ENCODE data around the gene SMG7. TPM values are rescaled to one million over a fixed set of nuclear protein-coding genes. Genes with fewer than 3 reads are reported as not detected.

The SMG7 gene
- total RNA-seq, 2 experiments from 2014 or later, result 49.3 to 54.2 TPM

- H3K27ac Mint-ChIP-seq, result peak overlapping the region; percentile 64
- CTCF ChIA-PET, result interaction anchor here (0.6 kb wide), 1 partner anchor 12 kb away, joined by 3 read pairs; no protein-coding TSS in a partner anchor
Observed at GRCh38 chr1:183553764-183554163, 81.5 kb downstream of the SMG7 start.

GRCh38 chr1:183554577-183554976 is 82.3 kb downstream of the SMG7 start:
- intact Hi-C loops (cut with micrococcal nuclease), result no loop called here

More at GRCh38 chr1:183553764-183554163, 81.5 kb downstream of the SMG7 start:
- Mint-ChIP-seq H3K9me3 (no peaks in the 10 kb centered on the region), H3K4me1 (ENCODE audit: low read depth) (peaks cover 2% of the 10 kb centered on the region), H3K36me3 (ENCODE audit: low read depth) (peaks cover 23% of the 10 kb centered on the region), H3K4me3 (no peak overlapping the region), H3K27me3 (ENCODE audit: low read depth) (no peaks in the 10 kb centered on the region)
- DNase-seq, result no peak
- intact Hi-C loops (cut with micrococcal nuclease), result no loop called here

GRCh38 chr1:183559061-183559460 is 86.8 kb downstream of the SMG7 start:
- H3K9me3 Mint-ChIP-seq, result no peaks in the 10 kb centered on the region
- no peak overlapping the region for H3K27ac Mint-ChIP-seq
- intact Hi-C loops (cut with micrococcal nuclease), result no loop called here
- H3K36me3 Mint-ChIP-seq (ENCODE audit: low read depth), result peaks cover 8% of the 10 kb centered on the region
- no peaks in the 10 kb centered on the region for H3K27me3 Mint-ChIP-seq (ENCODE audit: low read depth)
- no peak for DNase-seq
- no peak overlapping the region for H3K4me3 Mint-ChIP-seq
- no peaks in the 10 kb centered on the region for H3K4me1 Mint-ChIP-seq (ENCODE audit: low read depth)
- CTCF ChIA-PET, result no interaction called here

More at GRCh38 chr1:183554577-183554976, 82.3 kb downstream of the SMG7 start:
- CTCF ChIA-PET, result interaction anchor here (0.6 to 1.5 kb wide), 2 partner anchors 8 to 86 kb away, joined by 3 to 4 read pairs; no protein-coding TSS in a partner anchor
- Mint-ChIP-seq H3K27ac (no peak overlapping the region), H3K9me3 (no peaks in the 10 kb centered on the region), H3K4me1 (ENCODE audit: low read depth) (peaks cover 2% of the 10 kb centered on the region), H3K27me3 (ENCODE audit: low read depth) (no peaks in the 10 kb centered on the region), H3K36me3 (ENCODE audit: low read depth) (peaks cover 24% of the 10 kb centered on the region), H3K4me3 (no peak overlapping the region)
- DNase-seq, result no peak

DNA sequence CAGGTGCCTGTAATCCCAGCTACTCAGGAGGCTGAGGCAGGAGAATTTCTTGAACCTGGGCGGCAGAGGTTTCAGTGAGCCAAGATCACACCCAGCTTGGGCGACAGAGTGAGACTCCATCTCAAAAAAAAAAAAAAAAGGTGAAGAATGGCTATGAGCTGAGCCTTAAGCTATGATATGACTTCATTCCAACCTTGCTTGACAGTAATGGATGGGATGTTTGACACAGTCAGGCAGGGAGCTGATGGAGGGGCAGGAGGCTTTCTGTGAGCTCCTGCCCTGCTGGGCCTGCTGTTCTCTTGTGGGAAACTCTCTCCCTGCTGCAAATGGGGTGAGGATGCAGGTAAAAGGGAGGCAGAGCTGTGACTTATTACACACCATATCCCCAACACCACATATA is 90.4 kb downstream of the SMG7 start:
- peaks cover 1% of the 10 kb centered on the region for H3K36me3 Mint-ChIP-seq (ENCODE audit: low read depth)
- intact Hi-C loops (cut with micrococcal nuclease), result loop anchor here (10.0 kb wide), 1 partner anchor 352 kb away; no protein-coding TSS in a partner anchor
- CTCF ChIA-PET, result interaction anchor here (0.6 to 1.2 kb wide), 2 partner anchors 17 to 522 kb away, joined by 3 to 5 read pairs; no protein-coding TSS in a partner anchor
- no peaks in the 10 kb centered on the region for H3K9me3 Mint-ChIP-seq
- no peak for DNase-seq
- no peak overlapping the region for H3K4me3 Mint-ChIP-seq
- no peak overlapping the region for H3K27ac Mint-ChIP-seq
- H3K4me1 Mint-ChIP-seq (ENCODE audit: low read depth), result peaks cover 5% of the 10 kb centered on the region
- H3K27me3 Mint-ChIP-seq (ENCODE audit: low read depth), result peaks cover 5% of the 10 kb centered on the region

GRCh38 chr1:183565261-183565660 is 93.0 kb downstream of the SMG7 start:
- CTCF ChIA-PET, result interaction anchor here (1.0 kb wide), 1 partner anchor 21 kb away, joined by 3 read pairs; no protein-coding TSS in a partner anchor
- no peak overlapping the region for H3K27ac Mint-ChIP-seq
- H3K27me3 Mint-ChIP-seq (ENCODE audit: low read depth), result peaks cover 6% of the 10 kb centered on the region
- H3K4me1 Mint-ChIP-seq (ENCODE audit: low read depth), result peaks cover 19% of the 10 kb centered on the region
- peaks cover 3% of the 10 kb centered on the region for H3K36me3 Mint-ChIP-seq (ENCODE audit: low read depth)
- no peaks in the 10 kb centered on the region for H3K9me3 Mint-ChIP-seq
- no peak overlapping the region for H3K4me3 Mint-ChIP-seq
- intact Hi-C loops (cut with micrococcal nuclease), result loop anchor here (10.0 kb wide), 1 partner anchor 350 kb away; no protein-coding TSS in a partner anchor
- DNase-seq, result no peak

DNA sequence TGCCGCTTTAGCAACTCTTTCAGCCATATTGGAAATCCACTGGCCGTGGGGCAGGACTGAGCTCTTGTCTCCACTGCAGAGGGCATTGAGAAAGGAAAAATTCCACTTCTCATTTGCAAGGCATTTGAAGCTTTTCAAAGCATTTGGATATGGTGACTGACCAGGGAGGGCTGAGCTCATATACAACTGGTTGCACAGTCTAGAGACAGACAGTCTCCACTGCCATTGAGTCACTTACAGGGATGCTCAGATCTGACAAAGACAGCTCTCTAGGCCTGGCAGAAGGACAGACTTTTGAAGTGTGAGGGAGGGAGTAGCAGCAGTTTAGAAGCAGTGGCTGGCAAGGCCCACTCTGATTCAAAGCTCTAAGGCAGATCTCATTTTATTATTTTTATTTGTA is 93.7 kb downstream of the SMG7 start:
- Mint-ChIP-seq H3K27ac (no peak overlapping the region), H3K4me1 (ENCODE audit: low read depth) (peaks cover 19% of the 10 kb centered on the region), H3K4me3 (no peak overlapping the region), H3K36me3 (ENCODE audit: low read depth) (peaks cover 3% of the 10 kb centered on the region), H3K27me3 (ENCODE audit: low read depth) (peaks cover 10% of the 10 kb centered on the region), H3K9me3 (no peaks in the 10 kb centered on the region)
- DNase-seq, result no peak
- CTCF ChIA-PET, result interaction anchor here (0.6 kb wide), 1 partner anchor 12 kb away, joined by 3 read pairs; no protein-coding TSS in a partner anchor
- intact Hi-C loops (cut with micrococcal nuclease), result loop anchor here (10.0 kb wide), 1 partner anchor 349 kb away; no protein-coding TSS in a partner anchor

DNA sequence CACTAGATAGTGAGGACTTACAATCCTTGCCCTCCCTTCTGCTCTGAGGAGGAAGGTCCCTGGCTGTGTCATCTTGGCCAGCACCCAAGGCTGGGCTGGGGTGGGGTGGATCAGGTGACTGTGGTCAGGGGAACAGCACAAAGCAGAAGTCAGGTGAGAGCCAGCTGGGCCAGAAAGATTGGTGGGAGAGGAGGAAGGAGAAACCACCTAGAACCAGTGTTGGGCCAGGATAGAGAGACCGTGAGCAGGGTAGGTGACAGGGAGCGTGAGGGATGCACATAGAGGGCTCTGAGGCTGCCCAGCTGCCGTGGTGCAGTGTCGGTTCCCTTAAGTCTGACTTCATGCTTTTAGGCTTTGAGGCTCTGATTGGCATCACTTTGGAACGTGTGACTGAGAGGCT is 95.3 kb downstream of the SMG7 start:
- Mint-ChIP-seq H3K27ac (no peak overlapping the region), H3K4me1 (ENCODE audit: low read depth) (peaks cover 19% of the 10 kb centered on the region), H3K4me3 (no peak overlapping the region), H3K27me3 (ENCODE audit: low read depth) (peaks cover 12% of the 10 kb centered on the region), H3K36me3 (ENCODE audit: low read depth) (peaks cover 3% of the 10 kb centered on the region), H3K9me3 (no peaks in the 10 kb centered on the region)
- intact Hi-C loops (cut with micrococcal nuclease), result loop anchor here (1.0 to 10.0 kb wide), 2 partner anchors 23 to 347 kb away; partner anchors contain the start of gene NCF2
- CTCF ChIA-PET, result no interaction called here
- DNase-seq, result peak; percentile 38

GRCh38 chr1:183568176-183569021 is 96.1 kb downstream of the SMG7 start:
- no peak for DNase-seq
- H3K4me1 Mint-ChIP-seq (ENCODE audit: low read depth), result peaks cover 19% of the 10 kb centered on the region
- H3K4me3 Mint-ChIP-seq, result no peak overlapping the region
- H3K36me3 Mint-ChIP-seq (ENCODE audit: low read depth), result peaks cover 3% of the 10 kb centered on the region
- peaks cover 12% of the 10 kb centered on the region for H3K27me3 Mint-ChIP-seq (ENCODE audit: low read depth)
- intact Hi-C loops (cut with micrococcal nuclease), result loop anchor here (10.0 kb wide), 1 partner anchor 346 kb away; no protein-coding TSS in a partner anchor
- no peaks in the 10 kb centered on the region for H3K9me3 Mint-ChIP-seq
- CTCF ChIA-PET, result interaction anchor here (0.7 to 1.1 kb wide), 3 partner anchors 12 to 130 kb away, joined by 3 to 4 read pairs (median 3); no protein-coding TSS in a partner anchor
- H3K27ac Mint-ChIP-seq, result no peak overlapping the region

DNA sequence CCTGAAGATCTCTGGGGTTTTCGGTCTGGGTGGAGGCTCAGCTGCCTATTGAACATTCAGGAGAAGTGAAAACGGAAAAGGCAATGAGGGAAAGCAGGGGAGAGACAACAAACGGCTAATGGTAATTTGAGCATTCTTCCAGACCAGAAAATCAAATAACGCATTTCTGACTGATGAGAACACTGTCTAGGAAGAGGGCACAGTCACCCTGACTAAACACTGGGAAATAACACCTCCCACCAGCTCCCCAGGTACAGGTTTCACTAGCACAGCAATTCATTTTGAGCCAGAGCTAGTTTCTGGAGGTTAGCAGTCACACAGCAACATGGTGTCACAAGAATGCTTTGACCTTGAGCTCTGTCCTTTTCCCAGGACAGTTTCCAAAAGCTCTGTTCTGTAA is 96.8 kb downstream of the SMG7 start:
- Mint-ChIP-seq H3K9me3 (no peaks in the 10 kb centered on the region), H3K27ac (no peak overlapping the region), H3K4me3 (no peak overlapping the region), H3K27me3 (ENCODE audit: low read depth) (peaks cover 12% of the 10 kb centered on the region), H3K4me1 (ENCODE audit: low read depth) (peaks cover 19% of the 10 kb centered on the region), H3K36me3 (ENCODE audit: low read depth) (peaks cover 3% of the 10 kb centered on the region)
- DNase-seq, result peak; percentile 48
- CTCF ChIA-PET, result interaction anchor here (0.7 to 1.6 kb wide), 3 partner anchors 11 to 131 kb away, joined by 3 to 6 read pairs (median 4); no protein-coding TSS in a partner anchor
- intact Hi-C loops (cut with micrococcal nuclease), result loop anchor here (10.0 kb wide), 1 partner anchor 346 kb away; no protein-coding TSS in a partner anchor

DNA sequence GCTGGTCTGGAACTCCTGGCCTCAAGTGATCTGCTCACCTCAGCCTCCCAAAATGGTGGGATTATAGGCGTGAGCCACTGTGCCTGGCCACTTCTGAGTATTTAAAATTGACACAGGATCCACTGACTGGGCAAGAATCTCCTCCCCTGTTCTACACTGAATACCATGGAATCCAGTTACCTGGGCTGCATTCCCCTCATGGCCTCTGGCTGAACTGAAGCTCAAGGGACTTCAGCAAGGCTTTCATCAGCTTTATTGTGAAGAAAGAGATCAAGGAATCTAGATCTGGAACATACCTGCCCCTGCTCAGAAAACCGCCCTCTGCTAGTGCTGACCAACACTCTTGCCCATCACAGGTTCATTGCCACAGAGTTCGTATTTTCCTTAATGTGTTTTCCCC is 97.5 kb downstream of the SMG7 start:
- Mint-ChIP-seq H3K27ac (no peak overlapping the region), H3K36me3 (ENCODE audit: low read depth) (peaks cover 3% of the 10 kb centered on the region), H3K4me1 (ENCODE audit: low read depth) (peaks cover 19% of the 10 kb centered on the region), H3K9me3 (no peaks in the 10 kb centered on the region), H3K4me3 (no peak overlapping the region), H3K27me3 (ENCODE audit: low read depth) (peaks cover 12% of the 10 kb centered on the region)
- DNase-seq, result no peak
- CTCF ChIA-PET, result interaction anchor here (1.6 kb wide), 1 partner anchor 10 kb away, joined by 6 read pairs; no protein-coding TSS in a partner anchor
- intact Hi-C loops (cut with micrococcal nuclease), result loop anchor here (10.0 kb wide), 1 partner anchor 345 kb away; no protein-coding TSS in a partner anchor

GRCh38 chr1:183570451-183570850 is 98.2 kb downstream of the SMG7 start:
- Mint-ChIP-seq H3K27me3 (ENCODE audit: low read depth) (peaks cover 12% of the 10 kb centered on the region), H3K4me3 (no peak overlapping the region), H3K4me1 (ENCODE audit: low read depth) (peaks cover 19% of the 10 kb centered on the region), H3K36me3 (ENCODE audit: low read depth) (peaks cover 3% of the 10 kb centered on the region), H3K27ac (no peak overlapping the region), H3K9me3 (no peaks in the 10 kb centered on the region)
- CTCF ChIA-PET, result interaction anchor here (1.6 kb wide), 1 partner anchor 10 kb away, joined by 6 read pairs; no protein-coding TSS in a partner anchor
- intact Hi-C loops (cut with micrococcal nuclease), result no loop called here
- no peak for DNase-seq

GRCh38 chr1:183571678-183572268 is 99.5 kb downstream of the SMG7 start:
- H3K36me3 Mint-ChIP-seq (ENCODE audit: low read depth), result peaks cover 3% of the 10 kb centered on the region
- H3K27ac Mint-ChIP-seq, result no peak overlapping the region
- H3K4me3 Mint-ChIP-seq, result no peak overlapping the region
- no peaks in the 10 kb centered on the region for H3K9me3 Mint-ChIP-seq
- intact Hi-C loops (cut with micrococcal nuclease), result no loop called here
- H3K4me1 Mint-ChIP-seq (ENCODE audit: low read depth), result peaks cover 19% of the 10 kb centered on the region
- no peak for DNase-seq
- CTCF ChIA-PET, result no interaction called here
- H3K27me3 Mint-ChIP-seq (ENCODE audit: low read depth), result peaks cover 12% of the 10 kb centered on the region
